ENCODE results near the gene RNF144A.

- TF ChIP-seq MAX (IDR thresholded peaks at IDR 0.05; ENCODE audit: insufficient read depth, insufficient read length), result no peak
- TF ChIP-seq CTCF (IDR thresholded peaks at IDR 0.05; ENCODE audit: extremely low read depth in 1 of 2, insufficient read depth in 1 of 2, low read depth in 1 of 2, low read length in 2 of 2), result no peak
- TF ChIP-seq JUN (IDR thresholded peaks at IDR 0.05; ENCODE audit: borderline replicate concordance, insufficient read depth, insufficient read length, low read depth), result no peak
- TF ChIP-seq POLR2A (IDR thresholded peaks at IDR 0.05; ENCODE audit: low read depth, low read length), result no peak
- TF ChIP-seq POLR2AphosphoS5 (IDR thresholded peaks at IDR 0.05; ENCODE audit: insufficient read depth, low read depth, low read length), result no peak
- TF ChIP-seq MYC (IDR thresholded peaks at IDR 0.05; ENCODE audit: low read depth, low read length), result no peak
- TF ChIP-seq FOS (IDR thresholded peaks at IDR 0.05; ENCODE audit: borderline replicate concordance, insufficient read depth, low read length), result no peak
- no peak for TF ChIP-seq EZH2 (IDR thresholded peaks at IDR 0.05; ENCODE audit: borderline replicate concordance, low read depth, low read length, severe bottlenecking)
Observed at GRCh38 chr2:7020939-7021470, 103.8 kb downstream of the RNF144A start.

Data from endothelial cell of umbilical vein (primary cell).